Osteocyte (in vitro differentiated cells): Measurements from ENCODE around the gene TTC23L. TPM values are rescaled to one million over a fixed set of nuclear protein-coding genes. Genes with fewer than 3 reads are reported as not detected.
A peak's percentile ranks its signal among the peaks of the same experiment; 100 is the strongest.

Source experiments
- DNase-seq: peaks from one replicate; pipeline ENCODE4 v3.0.0; 2021; ENCODE audit warnings: mixed read lengths; ENCODE audit not compliant: unreplicated experiment; ENCODE audit errors: extremely low spot score
- H3K27ac Mint-ChIP-seq: one replicate; pipeline ENCODE4 v1.8.0; 2021; ENCODE audit warnings: mild to moderate bottlenecking, mixed read lengths; ENCODE audit not compliant: unreplicated experiment
- H3K27me3 Mint-ChIP-seq: one replicate; pipeline ENCODE4 v1.8.0; 2021; ENCODE audit warnings: mixed read lengths; ENCODE audit not compliant: unreplicated experiment
- H3K36me3 Mint-ChIP-seq: one replicate; pipeline ENCODE4 v1.8.0; 2021; ENCODE audit warnings: mixed read lengths; ENCODE audit not compliant: unreplicated experiment
- H3K4me1 Mint-ChIP-seq: one replicate; pipeline ENCODE4 v1.8.0; 2021; ENCODE audit warnings: mixed read lengths; ENCODE audit not compliant: unreplicated experiment
- H3K4me3 Mint-ChIP-seq: one replicate; pipeline ENCODE4 v1.8.0; 2021; ENCODE audit warnings: mild to moderate bottlenecking, moderate library complexity, mixed read lengths; ENCODE audit not compliant: unreplicated experiment
- H3K9me3 Mint-ChIP-seq: one replicate; pipeline ENCODE4 v1.8.0; 2021; ENCODE audit warnings: mixed read lengths; ENCODE audit not compliant: unreplicated experiment
- total RNA-seq: library from RNA; stranded (reverse); gene quantifications from 2 replicates; pipeline ENCODE4 v1.2.1, GENCODE V29; 2021
- TF ChIP-seq, protein P1 (sequence below): fragments of 200-600 bp; sonication (generic); IDR thresholded peaks from 2 replicates; pipeline ENCODE4 v1.5.0; 2021; ENCODE audit warnings: antibody characterized with exemption, mild to moderate bottlenecking, moderate library complexity

The TTC23L gene
- total RNA-seq, 1 donor from 2014 or later = 0.59 TPM

- no peak for DNase-seq
- Mint-ChIP-seq H3K36me3 (peaks cover 25% of the 10 kb centered on the region), H3K4me3 (no peak overlapping the region), H3K9me3 (no peaks in the 10 kb centered on the region), H3K27me3 (no peaks in the 10 kb centered on the region), H3K4me1 (peaks cover 57% of the 10 kb centered on the region), H3K27ac (no peak overlapping the region)
- TF ChIP-seq, protein P1, sequence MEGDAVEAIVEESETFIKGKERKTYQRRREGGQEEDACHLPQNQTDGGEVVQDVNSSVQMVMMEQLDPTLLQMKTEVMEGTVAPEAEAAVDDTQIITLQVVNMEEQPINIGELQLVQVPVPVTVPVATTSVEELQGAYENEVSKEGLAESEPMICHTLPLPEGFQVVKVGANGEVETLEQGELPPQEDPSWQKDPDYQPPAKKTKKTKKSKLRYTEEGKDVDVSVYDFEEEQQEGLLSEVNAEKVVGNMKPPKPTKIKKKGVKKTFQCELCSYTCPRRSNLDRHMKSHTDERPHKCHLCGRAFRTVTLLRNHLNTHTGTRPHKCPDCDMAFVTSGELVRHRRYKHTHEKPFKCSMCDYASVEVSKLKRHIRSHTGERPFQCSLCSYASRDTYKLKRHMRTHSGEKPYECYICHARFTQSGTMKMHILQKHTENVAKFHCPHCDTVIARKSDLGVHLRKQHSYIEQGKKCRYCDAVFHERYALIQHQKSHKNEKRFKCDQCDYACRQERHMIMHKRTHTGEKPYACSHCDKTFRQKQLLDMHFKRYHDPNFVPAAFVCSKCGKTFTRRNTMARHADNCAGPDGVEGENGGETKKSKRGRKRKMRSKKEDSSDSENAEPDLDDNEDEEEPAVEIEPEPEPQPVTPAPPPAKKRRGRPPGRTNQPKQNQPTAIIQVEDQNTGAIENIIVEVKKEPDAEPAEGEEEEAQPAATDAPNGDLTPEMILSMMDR = no peak
Observed at GRCh38 chr5:34813509-34813908, 25.5 kb upstream of the TTC23L start.

DNA sequence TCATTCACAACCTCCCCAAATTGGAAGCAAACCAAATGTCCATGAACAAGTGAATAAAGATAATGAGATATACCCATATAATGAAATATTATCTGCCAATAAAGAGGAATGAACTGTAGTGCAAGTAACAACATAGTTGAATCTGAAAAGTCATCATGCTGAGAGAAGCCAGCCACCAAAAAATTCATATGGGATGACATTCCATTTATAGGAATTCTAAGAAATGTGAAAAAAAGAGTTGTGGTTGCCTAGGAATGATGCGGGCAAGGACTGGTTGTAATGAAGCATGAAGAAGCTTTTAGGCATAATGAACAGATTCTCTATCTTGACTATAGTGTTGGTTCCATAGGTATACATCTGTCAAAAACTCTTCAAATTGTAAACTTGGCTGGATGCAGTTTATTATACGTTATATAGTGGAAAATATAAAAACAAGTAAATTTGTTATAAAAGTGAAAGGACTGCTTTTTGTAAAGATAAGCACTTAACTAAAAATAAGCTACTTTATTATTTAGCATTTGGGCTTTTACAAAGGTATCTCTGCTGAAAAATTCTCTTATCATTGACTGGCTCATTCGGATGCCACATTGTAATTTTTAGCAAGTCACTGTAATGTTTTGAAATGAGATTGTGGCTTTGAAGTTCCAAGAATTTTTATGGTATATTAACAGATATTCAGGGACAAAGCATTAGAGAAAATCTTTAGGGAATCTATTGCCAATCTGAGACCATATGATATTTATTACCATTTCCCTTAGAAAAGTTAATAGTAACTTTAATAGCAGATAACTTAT, 21.2 kb upstream of the TTC23L start:
- peaks cover 36% of the 10 kb centered on the region for H3K36me3 Mint-ChIP-seq
- TF ChIP-seq, protein P1 = no peak
- no peak overlapping the region for H3K4me3 Mint-ChIP-seq
- peak overlapping the region; percentile 1 for H3K27ac Mint-ChIP-seq
- DNase-seq = no peak
- no peaks in the 10 kb centered on the region for H3K27me3 Mint-ChIP-seq
- H3K4me1 Mint-ChIP-seq = peaks cover 33% of the 10 kb centered on the region
- H3K9me3 Mint-ChIP-seq = no peaks in the 10 kb centered on the region

- no peaks in the 10 kb centered on the region for H3K9me3 Mint-ChIP-seq
- peaks cover 23% of the 10 kb centered on the region for H3K4me1 Mint-ChIP-seq
- no peaks in the 10 kb centered on the region for H3K27me3 Mint-ChIP-seq
- H3K36me3 Mint-ChIP-seq = peaks cover 40% of the 10 kb centered on the region
- no peak overlapping the region for H3K27ac Mint-ChIP-seq
- H3K4me3 Mint-ChIP-seq = no peak overlapping the region
- TF ChIP-seq, protein P1 = no peak
- DNase-seq = no peak
Observed at GRCh38 chr5:34818717-34819116, 20.2 kb upstream of the TTC23L start.

GRCh38 chr5:34820593-34820992, 18.4 kb upstream of the TTC23L start:
- Mint-ChIP-seq H3K9me3 (no peaks in the 10 kb centered on the region), H3K36me3 (peaks cover 41% of the 10 kb centered on the region), H3K4me3 (no peak overlapping the region), H3K4me1 (peaks cover 18% of the 10 kb centered on the region), H3K27me3 (no peaks in the 10 kb centered on the region), H3K27ac (no peak overlapping the region)
- no peak for DNase-seq
- TF ChIP-seq, protein P1 = no peak

- Mint-ChIP-seq H3K27ac (no peak overlapping the region), H3K9me3 (no peaks in the 10 kb centered on the region), H3K36me3 (peaks cover 62% of the 10 kb centered on the region), H3K27me3 (no peaks in the 10 kb centered on the region), H3K4me1 (peaks cover 5% of the 10 kb centered on the region), H3K4me3 (no peak overlapping the region)
- no peak for DNase-seq
- TF ChIP-seq, protein P1 = no peak
Observed at GRCh38 chr5:34822956-34823715, 15.8 kb upstream of the TTC23L start.
